GM20431 (cell line): ENCODE measurements around the gene STX11.
"Not testable (repeated sequence)": the region's sequence is repeated elsewhere in the genome, so short reads cannot be mapped to it uniquely, and the experiment has no call there.

Source experiments
- in situ Hi-C: fragments of 300-500 bp; cut with MseI, MboI; formaldehyde crosslinking; loops from one replicate; pipeline ENCODE4 v1.15.0; 2020; ENCODE audit warnings: low sequenced_read_pairs; ENCODE audit not compliant: unreplicated experiment

STX11 gene

DNA sequence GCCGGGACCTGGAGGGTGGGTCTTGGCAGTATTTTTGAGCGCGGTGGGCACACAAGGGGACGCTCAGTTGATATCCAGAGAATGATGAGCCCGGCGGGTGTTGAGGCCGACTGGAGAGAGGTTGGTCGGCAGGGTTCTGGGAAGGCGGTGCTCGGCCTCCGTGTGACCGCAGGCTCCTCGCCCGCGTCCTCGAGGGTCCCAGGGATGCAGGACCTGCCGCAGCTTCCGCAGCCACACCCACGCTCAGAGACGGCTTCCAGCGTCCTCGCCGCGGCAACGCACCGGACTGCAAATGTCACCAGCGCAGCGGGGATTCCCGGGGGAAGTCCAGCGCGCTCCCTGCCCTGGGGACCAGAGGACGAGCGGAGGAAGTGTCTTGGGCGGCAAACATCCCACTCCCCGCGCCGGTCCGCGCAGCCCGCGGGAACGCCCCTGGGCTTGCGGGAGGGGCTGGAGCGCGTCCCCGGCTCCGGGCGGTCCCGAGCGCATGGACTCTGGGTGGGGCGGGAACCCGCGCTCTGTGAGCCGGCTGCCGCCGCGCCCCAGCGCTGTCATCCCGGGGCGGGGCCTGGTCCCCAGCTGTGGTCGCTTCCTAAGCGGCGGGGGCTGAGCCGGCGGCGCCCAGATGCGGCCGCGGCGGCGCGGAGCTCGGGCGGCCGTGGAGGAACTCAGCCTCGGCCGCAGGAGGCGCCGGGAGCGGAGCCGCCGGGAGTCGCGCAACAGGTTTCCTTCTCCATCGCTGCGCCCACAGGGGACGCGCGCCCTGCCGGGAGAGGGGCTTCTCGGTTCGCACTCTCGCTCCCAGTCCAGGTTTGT is at the start of gene STX11:
Gene STX11, plus strand, starts transcription at position 624 of the 816 bp plus-strand sequence. CDS start 36,111 bp downstream, outside the sequence.
- in situ Hi-C loops, result no loop called here

DNA sequence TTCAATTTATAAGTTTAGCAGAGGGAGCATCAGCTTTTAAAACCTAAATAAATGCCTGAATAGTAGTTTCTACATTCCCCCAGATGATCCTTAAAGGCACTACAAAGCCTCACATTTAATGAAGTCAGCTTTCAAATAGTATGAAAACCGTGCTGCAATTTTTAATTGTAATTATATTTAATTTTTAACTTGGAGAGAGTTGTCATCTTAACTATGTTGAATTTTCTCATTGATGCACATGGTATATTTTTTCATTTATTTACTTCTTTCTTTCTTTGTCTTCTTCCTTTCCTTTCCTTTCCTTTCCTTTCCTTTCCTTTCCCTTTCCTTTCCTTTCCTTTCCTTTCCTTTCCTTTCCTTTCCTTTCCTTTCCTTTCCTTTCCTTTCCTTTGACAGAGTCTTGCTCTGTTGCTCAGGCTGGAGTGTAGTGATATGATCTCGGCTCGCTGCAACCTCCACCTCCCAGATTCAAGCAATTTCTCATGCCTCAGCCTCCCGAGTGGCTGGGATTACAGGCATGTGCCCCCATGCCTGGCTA is 47.2 kb upstream of the STX11 start:
- in situ Hi-C loops, result loop anchor here (10.0 kb wide), 1 partner anchor 382 kb away; no protein-coding TSS in a partner anchor

DNA sequence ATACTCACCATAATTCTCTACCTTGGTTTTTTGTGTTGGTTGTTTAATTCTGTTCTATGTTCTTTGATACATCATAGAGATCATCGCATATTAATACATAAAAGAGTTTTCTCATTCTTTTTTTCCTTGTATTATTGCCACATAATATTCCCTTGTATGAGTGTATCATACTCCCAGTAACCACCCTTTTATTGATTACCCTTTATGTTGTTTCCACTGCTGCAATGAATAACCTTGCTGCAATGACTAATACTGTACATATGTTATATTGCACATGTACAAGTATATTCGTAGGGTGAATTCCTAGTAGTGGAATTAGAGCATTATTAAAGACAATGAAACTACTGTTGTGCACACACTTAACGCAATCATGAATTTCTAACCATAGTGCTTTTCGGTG is 45.8 kb upstream of the STX11 start:
- in situ Hi-C loops, result loop anchor here (10.0 kb wide), 1 partner anchor 380 kb away; no protein-coding TSS in a partner anchor

DNA sequence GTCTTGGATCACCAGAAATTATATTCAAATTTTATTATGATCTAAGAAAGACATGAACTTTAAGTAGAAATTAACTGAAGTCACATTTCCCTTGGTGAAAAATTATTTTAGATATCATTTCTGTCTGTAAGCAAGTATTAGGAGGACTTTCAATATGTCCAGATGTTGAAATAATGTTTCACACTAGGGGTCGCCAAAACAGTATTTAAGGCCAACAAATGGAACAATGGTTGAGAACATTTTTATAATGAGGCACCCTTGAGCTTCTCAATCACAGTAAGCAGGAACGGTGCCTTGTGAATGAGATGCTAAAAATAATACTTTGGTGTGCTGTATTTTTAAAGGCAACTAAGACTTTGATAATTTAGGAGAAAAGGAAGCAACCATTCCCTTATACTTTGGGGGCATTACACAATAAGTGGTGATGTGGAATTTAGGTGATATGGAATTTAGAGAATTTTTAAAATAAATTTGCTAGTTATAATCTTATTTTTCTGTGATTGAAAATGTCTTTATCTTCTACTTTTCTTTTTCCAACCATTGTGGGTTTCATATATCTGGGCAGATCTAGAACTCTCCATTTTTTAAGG is 45.3 kb upstream of the STX11 start:
- in situ Hi-C loops, result loop anchor here (10.0 kb wide), 1 partner anchor 380 kb away; no protein-coding TSS in a partner anchor

DNA sequence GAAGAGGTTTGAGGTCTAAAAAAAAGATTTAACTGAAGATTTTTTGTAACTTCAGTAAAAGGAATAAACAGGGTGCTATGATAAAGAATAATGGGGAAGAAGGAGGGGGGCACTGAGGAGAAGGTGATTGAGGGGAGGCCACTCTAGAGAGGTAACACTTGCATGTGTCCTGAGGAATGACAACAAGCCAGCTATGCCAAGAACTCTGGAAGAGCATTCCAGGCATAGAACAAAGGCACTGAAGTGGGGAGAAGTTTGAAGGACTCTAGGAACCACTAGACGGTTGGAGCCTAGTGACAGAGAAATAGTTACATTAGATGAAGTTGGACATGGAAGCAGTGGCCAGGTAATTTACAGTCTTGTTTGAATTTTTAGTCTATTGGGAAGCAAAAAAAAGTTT is 44.1 kb upstream of the STX11 start:
- in situ Hi-C loops, result loop anchor here (10.0 kb wide), 1 partner anchor 379 kb away; no protein-coding TSS in a partner anchor

DNA sequence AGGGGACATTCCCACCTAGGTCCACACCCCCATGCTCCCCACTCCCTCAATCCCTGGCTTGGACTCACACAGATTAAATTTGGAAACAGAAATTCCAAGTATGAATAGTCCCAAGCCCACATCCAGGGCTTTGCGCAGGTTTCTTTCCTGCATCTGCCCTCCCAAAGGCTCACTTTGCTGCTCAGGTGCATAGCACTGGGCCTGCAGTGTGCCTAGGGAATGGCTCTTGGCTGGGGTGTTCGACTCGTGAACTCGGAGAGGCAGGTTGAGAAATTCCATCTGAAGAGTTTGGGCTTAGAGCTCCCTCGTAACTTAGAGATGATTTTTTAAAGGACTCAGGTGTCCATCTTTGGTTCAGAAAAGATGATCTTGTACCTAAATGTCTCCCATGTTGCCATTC is 40.1 kb upstream of the STX11 start:
- in situ Hi-C loops, result loop anchor here (10.0 kb wide), 1 partner anchor 115 kb away; no protein-coding TSS in a partner anchor

DNA sequence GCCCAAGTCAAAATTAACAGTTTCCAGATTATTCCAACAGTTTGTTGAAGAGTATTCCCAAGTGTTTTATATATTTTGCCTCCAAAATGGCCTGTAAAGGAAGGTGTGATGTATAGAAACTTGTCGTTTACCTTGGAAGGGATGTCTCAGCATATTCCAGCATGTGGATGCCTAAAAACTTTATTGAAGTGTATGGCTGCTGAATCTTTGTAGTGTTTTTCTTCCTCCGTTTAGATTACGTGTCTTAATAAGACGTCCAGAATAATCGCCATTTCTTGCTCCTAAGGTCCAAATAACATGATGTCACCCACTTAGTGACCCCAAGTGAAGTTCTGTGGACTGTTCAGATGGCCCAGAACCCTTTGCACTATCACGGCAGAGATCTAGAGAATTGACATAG is 37.0 kb upstream of the STX11 start:
- in situ Hi-C loops, result loop anchor here (10.0 kb wide), 1 partner anchor 111 kb away; no protein-coding TSS in a partner anchor

DNA sequence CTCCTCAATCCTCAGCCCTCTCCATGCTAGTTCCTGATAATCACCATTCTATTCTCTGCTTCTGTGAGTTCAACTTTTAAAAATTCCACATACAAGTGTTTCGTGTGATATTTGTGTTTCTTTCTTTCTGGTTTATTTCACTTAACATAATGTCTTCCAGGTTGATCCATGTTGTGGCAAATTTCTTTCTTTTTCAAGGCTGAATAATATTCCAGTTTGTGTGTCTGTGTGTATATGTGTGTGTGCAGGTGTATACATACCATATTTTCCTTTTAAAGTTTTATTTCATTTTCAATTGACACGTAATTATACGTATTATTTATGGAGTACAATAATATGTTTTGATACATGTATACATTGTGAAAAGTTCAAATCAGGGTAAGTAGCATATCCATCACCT is 35.1 kb upstream of the STX11 start:
- in situ Hi-C loops, result loop anchor here (10.0 kb wide), 1 partner anchor 110 kb away; no protein-coding TSS in a partner anchor

DNA sequence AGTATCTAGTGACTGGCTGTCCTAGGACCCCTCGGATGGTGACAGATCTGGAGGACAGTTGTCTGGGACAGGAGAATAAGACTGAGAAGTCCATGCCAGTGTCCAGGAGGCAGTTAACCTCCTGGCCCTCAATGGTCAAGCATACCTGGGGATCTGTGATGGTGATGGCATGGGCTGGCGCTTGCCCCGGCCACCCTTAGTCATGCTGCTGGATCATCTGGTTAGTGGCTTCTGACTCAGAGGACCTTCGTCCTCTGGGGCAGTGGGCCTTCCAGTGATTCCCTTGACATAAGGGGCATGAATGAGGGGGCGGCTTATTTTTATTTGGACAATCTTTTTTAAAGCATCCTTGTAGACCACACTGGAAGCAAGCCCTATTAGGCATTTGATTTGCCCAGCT is 30.9 kb upstream of the STX11 start:
- in situ Hi-C loops, result loop anchor here (10.0 kb wide), 1 partner anchor 105 kb away; no protein-coding TSS in a partner anchor

DNA sequence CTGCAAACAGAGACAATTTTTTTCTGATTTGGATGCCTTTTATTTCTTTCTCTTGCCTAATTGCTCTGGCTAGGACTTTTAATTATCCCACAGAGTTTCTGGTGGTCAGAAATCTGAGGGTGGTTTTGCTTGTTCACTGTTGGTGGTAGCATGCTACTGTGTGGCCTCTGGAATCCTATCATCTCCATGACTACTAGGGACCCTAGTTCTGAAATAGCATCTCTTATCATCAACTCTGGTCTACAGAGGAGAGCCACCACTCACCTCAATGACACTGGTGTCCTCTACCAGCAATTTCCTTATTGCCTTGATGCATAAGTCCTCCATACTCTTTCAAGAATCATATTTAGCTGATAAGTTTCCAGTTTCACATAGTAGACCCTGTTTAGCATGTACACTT is 27.5 kb upstream of the STX11 start:
- in situ Hi-C loops, result no loop called here

DNA sequence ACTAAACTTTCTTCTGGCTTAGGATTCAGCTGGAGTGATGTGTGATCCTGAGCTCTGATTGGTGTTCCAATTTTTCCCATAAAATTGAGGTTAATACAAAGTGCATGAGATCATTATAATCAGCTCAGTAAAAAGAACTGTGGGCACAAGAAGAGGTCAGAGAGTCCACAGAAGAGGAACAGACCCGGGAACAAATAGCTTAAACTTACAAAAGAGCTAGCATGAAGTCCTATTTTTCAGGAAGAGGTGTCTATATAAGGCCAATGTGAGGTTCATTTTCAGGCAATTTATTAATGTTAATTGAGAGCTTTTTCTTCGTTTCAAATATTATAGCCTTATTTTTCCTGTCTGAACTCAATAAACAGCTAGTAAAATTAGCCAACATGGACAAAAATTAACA is 26.9 kb upstream of the STX11 start:
- in situ Hi-C loops, result no loop called here

DNA sequence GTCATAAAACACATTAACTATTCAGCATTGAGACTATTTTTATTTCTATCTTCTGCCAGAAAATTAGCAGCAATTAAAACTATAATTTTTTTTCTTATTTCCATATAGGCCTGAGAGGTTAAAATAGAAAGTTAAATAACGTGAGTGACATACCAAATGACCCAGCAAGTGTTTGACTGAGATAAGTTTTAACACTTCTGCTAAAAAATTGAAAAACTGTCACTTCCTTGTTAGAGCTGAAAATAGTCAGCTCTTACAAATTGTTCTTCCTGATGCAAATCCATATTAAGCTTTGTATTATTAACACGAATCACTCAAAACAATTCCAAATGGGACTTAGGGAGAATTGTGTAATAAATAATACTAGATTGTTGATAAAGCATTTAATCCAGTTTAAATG is 26.5 kb upstream of the STX11 start:
- in situ Hi-C loops, result no loop called here

DNA sequence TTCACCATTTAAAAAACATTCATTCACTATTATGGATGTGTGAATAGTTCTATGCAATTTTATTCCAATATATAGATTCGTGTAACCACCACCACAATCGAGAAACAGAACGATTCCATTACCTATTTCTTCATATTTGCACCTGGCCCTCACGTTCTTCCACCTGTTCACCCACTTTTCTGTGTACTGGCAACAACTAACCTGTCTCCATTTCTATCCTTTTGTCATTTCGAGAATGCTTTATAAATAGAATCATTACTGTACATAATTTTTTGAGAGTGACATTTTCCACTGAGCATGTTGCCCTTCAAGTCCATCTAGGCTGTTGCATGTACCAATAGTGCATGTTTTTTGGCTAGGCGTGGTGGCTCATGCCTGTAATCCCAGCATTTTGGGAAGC is 23.2 kb upstream of the STX11 start:
- in situ Hi-C loops, result no loop called here

DNA sequence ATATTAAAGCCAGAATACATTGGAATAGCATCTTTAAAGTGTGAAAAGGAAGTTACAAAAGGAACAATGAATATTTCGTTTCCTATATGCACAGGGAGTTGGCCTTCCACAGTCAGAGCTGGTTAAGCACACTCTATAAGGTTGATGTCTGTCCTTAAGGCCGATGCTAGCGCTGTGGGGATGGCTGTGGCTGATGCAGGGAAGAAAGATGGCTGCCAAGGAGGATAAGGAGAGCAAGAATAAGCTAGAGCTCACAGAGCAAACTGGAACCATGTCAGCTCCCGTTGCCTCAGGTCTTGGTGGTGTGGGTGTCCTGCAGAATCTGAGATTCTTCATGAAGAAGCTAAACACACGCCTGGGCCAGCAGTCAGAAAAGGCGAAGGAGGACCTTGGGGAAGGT is 20.8 kb upstream of the STX11 start:
- in situ Hi-C loops, result no loop called here

DNA sequence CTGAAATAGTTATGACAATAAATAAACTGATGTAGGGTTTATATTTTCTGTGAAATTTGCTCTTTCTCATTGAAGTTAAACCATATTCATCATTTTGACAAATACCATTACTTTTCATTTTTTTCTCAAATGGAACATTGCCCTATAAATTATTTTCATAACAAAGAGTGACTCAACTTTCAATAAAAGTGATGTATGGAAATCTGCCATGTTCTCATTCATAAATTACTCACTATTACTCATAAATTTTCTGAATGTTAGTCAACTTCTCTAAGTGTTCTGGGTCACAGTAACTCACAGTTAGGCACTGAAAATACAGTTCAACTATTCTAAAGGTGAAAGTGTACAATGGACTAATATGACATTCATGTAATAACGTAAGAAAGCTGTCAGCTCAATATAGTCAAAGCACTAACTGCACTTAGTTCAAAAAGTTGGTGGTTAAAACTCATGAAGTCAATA is 19.0 kb upstream of the STX11 start:
- in situ Hi-C loops, result no loop called here

DNA sequence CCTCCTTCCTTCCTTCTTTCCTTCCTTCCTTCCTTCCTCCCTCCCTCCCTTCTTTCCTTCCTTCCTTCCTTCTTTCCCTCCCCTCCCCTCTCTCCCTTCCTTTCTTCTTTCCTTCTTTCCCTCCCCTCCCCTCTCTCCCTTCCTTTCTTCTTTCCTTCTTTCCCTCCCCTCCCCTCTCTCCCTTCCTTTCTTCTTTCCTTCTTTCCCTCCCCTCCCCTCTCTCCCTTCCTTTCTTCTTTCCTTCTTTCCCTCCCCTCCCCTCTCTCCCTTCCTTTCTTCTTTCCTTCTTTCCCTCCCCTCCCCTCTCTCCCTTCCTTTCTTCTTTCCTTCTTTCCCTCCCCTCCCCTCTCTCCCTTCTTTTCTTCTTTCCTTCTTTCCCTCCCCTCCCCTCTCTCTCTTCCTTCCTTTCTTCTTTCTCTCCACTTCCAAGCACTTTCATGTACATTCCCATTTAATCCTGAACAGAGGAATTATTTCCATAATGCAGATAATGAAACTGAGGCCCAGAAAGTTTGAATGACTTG is 18.1 kb upstream of the STX11 start:
- in situ Hi-C loops, result not testable (repeated sequence)

DNA sequence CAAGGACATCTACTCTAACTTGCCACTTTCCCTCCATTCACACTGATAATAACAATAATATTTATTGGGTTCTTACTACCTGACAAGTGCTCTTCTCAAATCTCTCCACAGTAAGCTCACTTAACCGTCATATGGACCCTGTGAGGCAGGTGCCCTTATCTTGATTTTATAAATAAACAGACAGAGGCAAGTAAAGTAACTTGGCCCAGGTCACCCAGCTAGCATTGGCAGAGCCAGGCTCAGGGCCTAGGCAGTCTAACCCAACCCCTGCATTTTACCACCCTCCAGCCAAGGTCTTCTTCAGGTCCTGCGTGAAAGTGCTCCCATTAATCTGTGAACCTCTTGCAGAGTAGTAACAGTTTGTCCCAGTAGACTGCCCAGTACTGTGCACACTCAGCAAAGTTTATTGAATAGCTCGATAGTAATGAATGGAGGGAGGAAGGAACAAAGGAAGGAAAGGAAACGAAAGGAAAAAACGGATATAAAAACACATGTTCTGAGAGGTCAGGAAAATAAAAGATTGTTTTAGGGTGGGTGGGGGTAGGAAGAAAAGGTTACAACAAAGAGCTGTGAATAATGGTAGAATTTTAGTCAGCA is 17.0 kb upstream of the STX11 start:
- in situ Hi-C loops, result no loop called here

DNA sequence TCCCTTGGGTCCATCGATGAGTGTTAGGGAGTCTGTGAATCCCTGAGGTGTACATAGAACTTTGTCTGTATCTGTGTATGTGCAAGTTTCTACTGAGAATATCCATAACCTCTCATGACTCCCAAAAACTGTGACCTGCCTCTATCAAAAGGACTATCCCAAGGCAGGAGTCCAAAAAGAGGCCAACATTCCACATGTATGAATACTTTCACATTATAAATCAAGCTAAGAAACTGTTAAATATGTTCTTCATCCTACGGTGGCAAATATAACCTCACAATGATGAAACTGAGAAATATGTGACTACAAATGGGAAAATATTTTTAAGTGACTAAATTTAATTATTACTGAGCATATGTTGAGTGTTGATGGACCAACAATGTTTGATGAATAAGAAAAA is 16.1 kb upstream of the STX11 start:
- in situ Hi-C loops, result no loop called here

DNA sequence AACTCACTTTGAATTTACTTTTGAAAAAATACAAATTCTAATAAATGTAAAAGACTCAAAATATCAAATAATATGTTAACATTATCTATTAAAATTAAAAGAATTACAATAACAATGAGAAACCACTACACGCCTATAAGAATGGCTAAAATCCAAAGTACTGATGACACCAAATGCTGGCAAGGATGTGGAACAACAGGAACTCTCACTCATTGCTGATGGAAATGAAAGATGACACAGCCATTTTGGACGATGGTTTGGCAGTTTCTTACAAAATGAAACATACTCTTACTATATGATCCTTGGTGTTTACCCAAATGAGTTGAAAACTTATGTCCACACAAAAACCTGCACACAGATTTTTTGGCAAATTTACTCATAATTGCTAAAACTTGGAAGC is 15.6 kb upstream of the STX11 start:
- in situ Hi-C loops, result no loop called here

DNA sequence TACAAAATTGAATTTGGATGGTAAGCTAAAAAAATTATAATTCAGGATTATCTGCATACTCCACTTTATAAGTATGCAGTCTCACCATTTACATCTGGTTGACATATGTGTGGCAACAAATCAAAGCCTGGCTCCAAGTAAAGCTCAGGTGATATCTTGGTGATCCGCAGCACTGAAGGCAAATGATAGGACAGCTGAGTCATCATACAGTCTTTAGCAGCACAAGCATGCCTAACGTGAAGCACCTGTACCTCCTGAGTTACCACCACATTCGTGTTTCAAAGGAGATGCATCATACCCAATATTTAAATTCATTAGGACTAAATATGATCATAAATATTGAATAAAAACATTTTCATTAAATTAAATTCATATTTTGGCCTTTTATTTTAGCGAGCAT is 11.8 kb upstream of the STX11 start:
- in situ Hi-C loops, result no loop called here
